ENCODE measurements around the gene TBL3. TPM values are rescaled to one million over a fixed set of nuclear protein-coding genes. Genes with fewer than 3 reads are reported as not detected.

The TBL3 gene
- total RNA-seq, 1 experiment from 2014 or later, result 34.7 TPM

- no peaks in the 10 kb centered on the region for H3K27me3 Mint-ChIP-seq (ENCODE audit: insufficient read depth, unreplicated experiment)
- POLR2A ChIA-PET, result no interaction called here
- TF ChIP-seq CTCF (IDR thresholded peaks at IDR 0.05; ENCODE audit: insufficient read depth in 1 of 2, low read depth in 1 of 2, low read length in 1 of 2, severe bottlenecking in 1 of 2, unreplicated experiment in 1 of 2), result no peak
Observed at GRCh38 chr16:1949507-1949906, 22.3 kb upstream of the TBL3 start.

GRCh38 chr16:1950047-1950446, 21.8 kb upstream of the TBL3 start:
- CTCF ChIA-PET, result no interaction called here

More at GRCh38 chr16:1949507-1949906, 22.3 kb upstream of the TBL3 start:
- no peaks in the 10 kb centered on the region for H3K9me3 ChIP-seq
- Mint-ChIP-seq H3K36me3 (ENCODE audit: insufficient read depth, unreplicated experiment) (no peaks in the 10 kb centered on the region), H3K4me3 (ENCODE audit: unreplicated experiment) (no peak overlapping the region), H3K9me3 (ENCODE audit: unreplicated experiment) (no peaks in the 10 kb centered on the region), H3K27ac (ENCODE audit: unreplicated experiment) (no peak overlapping the region), H3K4me1 (ENCODE audit: low read depth, unreplicated experiment) (no peaks in the 10 kb centered on the region)
- H3K27me3 ChIP-seq (replicated peaks; ENCODE audit: control insufficient read depth, insufficient read depth, low read length), result no peaks in the 10 kb centered on the region
- BruUV-seq (replicated peaks), result no TSS peak
- intact Hi-C loops (cut with micrococcal nuclease; ENCODE audit: unreplicated experiment), result no loop called here
- CTCF ChIA-PET, result no interaction called here
- H3K4me1 ChIP-seq, result no peaks in the 10 kb centered on the region
- H3K4me3 ChIP-seq (ENCODE audit: low read depth, low read length), result no peak overlapping the region
- no peaks in the 10 kb centered on the region for H3K36me3 ChIP-seq (ENCODE audit: control insufficient read depth, insufficient read depth, low read length)
- DNase-seq, result no peak

GRCh38 chr16:1950559-1950958, 21.3 kb upstream of the TBL3 start:
- no peaks in the 10 kb centered on the region for H3K36me3 Mint-ChIP-seq (ENCODE audit: insufficient read depth, unreplicated experiment)
- no peaks in the 10 kb centered on the region for H3K36me3 ChIP-seq (ENCODE audit: control insufficient read depth, insufficient read depth, low read length)
- BruUV-seq (replicated peaks), result no TSS peak
- TF ChIP-seq CTCF (IDR thresholded peaks at IDR 0.05; ENCODE audit: insufficient read depth in 1 of 2, low read depth in 1 of 2, low read length in 1 of 2, severe bottlenecking in 1 of 2, unreplicated experiment in 1 of 2), result no peak
- H3K27me3 Mint-ChIP-seq (ENCODE audit: insufficient read depth, unreplicated experiment), result no peaks in the 10 kb centered on the region
- H3K4me1 ChIP-seq, result no peaks in the 10 kb centered on the region
- no peak overlapping the region for H3K4me3 Mint-ChIP-seq (ENCODE audit: unreplicated experiment)
- no peak for DNase-seq
- no peaks in the 10 kb centered on the region for H3K9me3 ChIP-seq
- no peak overlapping the region for H3K4me3 ChIP-seq (ENCODE audit: low read depth, low read length)
- POLR2A ChIA-PET, result no interaction called here
- intact Hi-C loops (cut with micrococcal nuclease; ENCODE audit: unreplicated experiment), result no loop called here
- no peak overlapping the region for H3K27ac Mint-ChIP-seq (ENCODE audit: unreplicated experiment)
- H3K9me3 Mint-ChIP-seq (ENCODE audit: unreplicated experiment), result no peaks in the 10 kb centered on the region
- H3K27me3 ChIP-seq (replicated peaks; ENCODE audit: control insufficient read depth, insufficient read depth, low read length), result no peaks in the 10 kb centered on the region
- CTCF ChIA-PET, result no interaction called here
- no peaks in the 10 kb centered on the region for H3K4me1 Mint-ChIP-seq (ENCODE audit: low read depth, unreplicated experiment)

More at GRCh38 chr16:1950047-1950446, 21.8 kb upstream of the TBL3 start:
- H3K27me3 Mint-ChIP-seq (ENCODE audit: insufficient read depth, unreplicated experiment), result no peaks in the 10 kb centered on the region
- no peaks in the 10 kb centered on the region for H3K9me3 Mint-ChIP-seq (ENCODE audit: unreplicated experiment)
- no peaks in the 10 kb centered on the region for H3K36me3 ChIP-seq (ENCODE audit: control insufficient read depth, insufficient read depth, low read length)
- H3K4me3 ChIP-seq (ENCODE audit: low read depth, low read length), result no peak overlapping the region
- no peak for TF ChIP-seq CTCF (IDR thresholded peaks at IDR 0.05; ENCODE audit: insufficient read depth in 1 of 2, low read depth in 1 of 2, low read length in 1 of 2, severe bottlenecking in 1 of 2, unreplicated experiment in 1 of 2)
- POLR2A ChIA-PET, result no interaction called here
- H3K27me3 ChIP-seq (replicated peaks; ENCODE audit: control insufficient read depth, insufficient read depth, low read length), result no peaks in the 10 kb centered on the region
- intact Hi-C loops (cut with micrococcal nuclease; ENCODE audit: unreplicated experiment), result no loop called here
- no peaks in the 10 kb centered on the region for H3K9me3 ChIP-seq
- no peaks in the 10 kb centered on the region for H3K36me3 Mint-ChIP-seq (ENCODE audit: insufficient read depth, unreplicated experiment)
- H3K4me3 Mint-ChIP-seq (ENCODE audit: unreplicated experiment), result no peak overlapping the region
- H3K4me1 Mint-ChIP-seq (ENCODE audit: low read depth, unreplicated experiment), result no peaks in the 10 kb centered on the region
- BruUV-seq (replicated peaks), result no TSS peak
- H3K27ac Mint-ChIP-seq (ENCODE audit: unreplicated experiment), result no peak overlapping the region
- no peaks in the 10 kb centered on the region for H3K4me1 ChIP-seq
- DNase-seq, result no peak

Data from Caco-2 (cell line).